NCI-H345 (cell line): Measurements from ENCODE around the gene TMEM273.
A peak's percentile ranks its signal among the peaks of the same experiment; 100 is the strongest.

ENCODE experiments used
- DNase-seq: peaks from one replicate; lab custom pipeline; 2025; lab: John Stamatoyannopoulos, UW

TMEM273 gene

DNA sequence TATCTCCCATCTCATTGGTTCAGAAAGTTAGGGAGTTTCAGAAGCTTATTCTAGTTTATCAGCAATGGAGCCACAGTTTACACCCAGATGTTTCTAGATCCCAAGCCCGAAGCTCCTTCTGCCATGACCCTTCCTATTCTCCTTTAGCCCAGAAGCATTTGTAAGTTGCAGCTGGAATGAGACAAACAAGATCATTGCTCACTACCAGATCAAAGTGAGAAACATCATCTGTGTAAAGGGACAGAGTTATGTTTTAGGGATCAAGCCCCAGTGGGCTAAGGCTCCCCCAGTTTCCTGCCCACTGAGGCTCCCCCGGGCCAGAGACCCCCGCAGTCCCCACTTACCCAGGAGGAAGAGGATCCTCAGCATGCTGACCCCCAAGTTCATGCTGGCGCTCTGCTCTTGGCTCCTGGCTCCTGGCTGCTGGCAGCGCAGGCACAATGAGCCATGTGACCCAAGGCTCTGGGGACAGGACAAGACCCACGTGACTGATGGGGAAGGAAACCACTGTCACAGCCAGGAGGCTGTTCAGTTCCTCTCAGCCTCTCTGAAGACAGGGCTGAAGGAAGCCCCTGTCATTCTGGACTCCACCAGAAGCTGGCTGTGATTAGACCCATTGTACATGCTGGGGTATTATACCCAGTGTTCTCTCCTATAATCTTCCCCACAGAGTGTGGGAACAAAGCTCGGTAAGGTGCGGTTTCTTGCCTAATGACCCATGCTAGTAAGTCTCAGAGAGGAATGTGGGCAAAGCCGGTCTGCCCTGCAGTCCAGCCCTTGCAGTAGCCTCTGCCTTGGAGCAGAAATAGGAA is at the start of gene TMEM273:
TMEM273 (minus strand) TSS at position 442 of the 812 bp plus-strand sequence; CDS start at position 387, 55 bp downstream.
- no peak for DNase-seq

- no peak for DNase-seq
Observed at GRCh38 chr10:49237985-49238384, 49.8 kb upstream of the TMEM273 start.

DNA sequence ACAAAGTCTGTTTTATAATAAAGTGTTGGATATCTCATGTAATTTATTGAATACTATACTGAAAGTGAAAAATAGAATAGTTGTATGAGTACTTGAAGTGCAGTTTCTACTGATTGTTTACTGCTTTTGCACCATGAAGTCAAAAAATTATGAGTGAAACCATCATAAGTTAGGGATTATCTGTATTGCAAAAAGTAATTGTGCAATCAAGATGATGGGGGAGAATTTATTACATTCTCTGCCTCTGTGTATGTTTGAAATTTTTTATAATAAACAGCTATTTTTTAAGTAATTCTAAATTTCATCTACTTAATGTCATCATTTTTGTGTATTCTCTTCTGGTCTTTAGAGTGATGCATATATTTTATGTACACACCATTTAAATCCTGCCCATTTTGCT is 47.2 kb upstream of the TMEM273 start:
- no peak for DNase-seq

DNA sequence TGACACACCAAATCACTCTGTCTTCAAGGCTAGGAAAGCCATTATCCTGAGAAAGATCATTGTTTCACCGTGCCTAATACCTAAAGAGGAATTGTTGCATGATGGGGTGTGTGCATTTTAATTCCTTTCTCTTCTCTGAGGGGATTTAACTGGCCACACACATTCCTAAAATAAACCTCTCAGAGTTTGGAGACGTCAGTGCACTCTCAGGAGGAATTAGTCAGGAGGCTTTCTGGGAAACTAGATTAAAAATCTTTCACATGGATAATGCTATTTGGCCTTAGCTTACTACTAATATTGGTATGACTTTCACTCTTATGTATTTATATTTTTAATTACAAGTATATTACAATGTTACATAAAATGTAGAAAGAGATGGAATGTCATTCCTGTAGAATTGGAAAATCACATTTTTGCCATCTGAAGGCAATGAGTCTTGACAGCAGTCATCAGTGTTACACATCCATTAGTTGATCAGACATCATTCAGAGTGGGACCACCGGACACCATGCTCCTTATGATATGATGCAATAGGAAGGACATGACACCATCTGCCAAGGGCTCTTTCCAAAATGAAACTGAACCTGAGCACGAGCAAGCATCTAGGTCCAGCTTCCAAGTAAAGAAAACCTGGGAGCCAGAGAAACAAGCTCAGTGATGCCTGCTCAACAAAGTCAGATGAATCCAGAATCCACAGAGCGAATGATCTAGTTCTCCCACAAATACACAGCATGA is 43.1 kb upstream of the TMEM273 start:
- DNase-seq = no peak

- DNase-seq = peak; percentile 67
Observed at GRCh38 chr10:49230004-49230403, 41.8 kb upstream of the TMEM273 start.

DNA sequence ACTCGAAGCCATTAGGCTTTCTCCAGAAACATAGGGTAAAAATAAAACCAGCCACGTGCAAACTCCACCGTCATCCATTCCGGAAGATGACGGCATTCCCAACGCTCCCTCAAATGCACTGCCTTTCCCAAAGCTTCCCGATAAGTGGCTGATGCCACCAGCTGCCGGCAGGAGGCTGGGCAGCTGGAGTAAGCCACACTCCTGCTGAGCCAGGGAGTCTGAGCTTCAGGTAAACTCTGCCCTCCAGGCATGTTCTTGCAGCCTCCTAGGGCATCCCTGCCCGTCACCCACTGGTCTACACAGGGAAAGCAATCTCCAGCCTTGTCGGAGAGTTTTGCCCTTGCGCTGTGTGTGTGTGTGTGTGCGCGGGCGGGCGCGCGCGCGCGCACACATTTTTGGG is 40.5 kb upstream of the TMEM273 start:
- DNase-seq = no peak

DNA sequence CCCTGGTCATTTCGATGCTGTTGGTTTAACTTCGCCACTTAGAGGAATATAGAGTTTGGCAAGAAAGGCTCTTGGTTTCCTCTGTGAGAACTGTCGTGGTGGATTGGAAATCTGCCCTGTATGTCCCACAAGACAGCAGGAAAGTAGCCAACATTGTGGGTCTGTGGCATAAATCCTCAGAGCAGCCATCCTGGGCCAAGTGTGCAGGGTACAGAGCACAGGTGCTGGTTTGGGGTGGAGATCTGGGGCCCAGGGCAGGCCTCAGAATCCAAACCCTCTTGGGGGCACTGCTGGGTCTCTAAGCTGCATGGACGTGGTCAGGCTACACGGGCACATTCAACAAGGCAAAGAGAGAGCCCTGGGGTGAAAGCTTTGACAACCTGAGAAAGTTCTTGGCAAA is 39.2 kb upstream of the TMEM273 start:
- no peak for DNase-seq

- no peak for DNase-seq
Observed at GRCh38 chr10:49226594-49226993, 38.4 kb upstream of the TMEM273 start.

- no peak for DNase-seq
Observed at GRCh38 chr10:49225218-49225876, 37.2 kb upstream of the TMEM273 start.

- no peak for DNase-seq
Observed at GRCh38 chr10:49223205-49223604, 35.0 kb upstream of the TMEM273 start.

- no peak for DNase-seq
Observed at GRCh38 chr10:49222170-49222569, 34.0 kb upstream of the TMEM273 start.

GRCh38 chr10:49220679-49221078 is 32.5 kb upstream of the TMEM273 start:
- no peak for DNase-seq

GRCh38 chr10:49220031-49220430 is 31.8 kb upstream of the TMEM273 start:
- DNase-seq = no peak

GRCh38 chr10:49219248-49219647 is 31.1 kb upstream of the TMEM273 start:
- DNase-seq = no peak

GRCh38 chr10:49218480-49218879 is 30.3 kb upstream of the TMEM273 start:
- DNase-seq = no peak

- DNase-seq = no peak
Observed at GRCh38 chr10:49217645-49218044, 29.5 kb upstream of the TMEM273 start.

DNA sequence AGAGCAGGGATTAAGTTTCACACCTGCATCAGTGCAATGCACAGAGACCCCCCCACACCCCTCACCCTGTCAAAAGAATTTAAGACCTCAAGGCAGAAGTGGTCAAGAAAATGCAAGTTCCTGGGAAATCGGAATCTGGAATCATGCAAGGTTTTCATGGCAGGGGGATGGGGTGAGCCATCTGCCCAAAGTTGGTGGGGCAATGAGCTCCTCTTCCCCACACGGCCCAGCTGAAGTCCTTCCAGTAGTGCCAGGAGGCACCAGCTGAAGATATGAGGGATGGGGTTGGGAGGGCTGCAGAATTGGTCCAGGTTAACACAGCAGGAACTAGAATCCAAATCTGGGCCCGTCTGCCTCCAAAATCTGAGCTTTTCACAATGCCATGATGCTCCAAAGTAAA is 25.0 kb upstream of the TMEM273 start:
- no peak for DNase-seq

- no peak for DNase-seq
Observed at GRCh38 chr10:49212783-49213182, 24.6 kb upstream of the TMEM273 start.

- no peak for DNase-seq
Observed at GRCh38 chr10:49212076-49212475, 23.9 kb upstream of the TMEM273 start.

DNA sequence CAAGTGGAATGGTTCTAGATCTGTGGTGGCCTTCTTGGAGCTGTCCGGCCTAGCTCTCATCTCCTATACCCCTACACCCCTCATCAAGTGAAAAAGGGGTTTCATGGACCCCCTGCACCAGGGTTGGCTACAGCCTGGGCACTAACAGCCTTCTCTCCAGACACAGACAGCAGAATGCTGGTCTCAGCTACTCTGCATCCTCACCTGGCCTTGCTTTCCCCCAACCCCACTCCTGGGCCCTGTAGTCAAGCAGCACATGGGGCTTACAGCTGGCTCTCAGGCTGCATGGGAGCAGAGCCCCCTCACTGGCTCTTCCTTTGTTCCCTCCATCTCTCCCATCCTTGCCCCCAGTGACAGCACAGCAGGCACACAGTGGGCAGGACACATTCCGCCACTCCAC is 20.8 kb upstream of the TMEM273 start:
- DNase-seq = no peak

GRCh38 chr10:49207936-49208487 is 19.8 kb upstream of the TMEM273 start:
- DNase-seq = peak; percentile 12

GRCh38 chr10:49207113-49207512 is 18.9 kb upstream of the TMEM273 start:
- no peak for DNase-seq

DNA sequence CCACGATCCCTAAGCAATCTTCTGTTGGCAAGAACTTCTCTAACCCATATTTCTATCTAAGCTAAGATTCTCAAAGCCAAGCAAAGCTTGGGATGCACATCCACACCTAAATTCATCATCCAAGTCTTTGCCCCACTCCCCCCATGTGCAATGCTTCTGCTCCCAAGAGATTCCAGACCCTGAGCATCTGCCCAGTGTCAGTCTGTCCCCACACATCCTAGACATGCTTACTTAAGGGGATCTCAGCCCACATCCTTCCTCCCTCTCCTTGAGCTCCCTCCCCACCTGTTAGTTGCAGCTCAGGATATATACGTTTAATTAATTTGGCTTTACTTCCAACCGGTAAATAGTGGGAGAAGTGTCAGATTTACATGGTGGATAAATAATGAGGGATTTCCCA is 17.0 kb upstream of the TMEM273 start:
- DNase-seq = no peak
